GM12872 (cell line): ENCODE results near the gene UQCC5.

Source experiments
- CTCF ChIP-seq: IDR thresholded peaks from 3 replicates; pipeline ENCODE4 v1.5.1; 2011; ENCODE audit warnings: low read depth, mild to moderate bottlenecking, low read length, moderate library complexity; ENCODE audit not compliant: insufficient read depth

UQCC5 gene

GRCh38 chr3:52574056-52574965 lies 37.9 kb downstream of the UQCC5 start:
- TF ChIP-seq CTCF = no peak
